Gastroesophageal sphincter (tissue), 3 donors: ENCODE measurements around the gene MCRIP1.

Source experiments
- CTCF ChIP-seq, 4 experiments: fragments of 200-600 bp in 2 of 4; fragments of 450-650 bp in 2 of 4; sonication (generic) in 1 of 4; IDR thresholded peaks; one replicate each; pipeline ENCODE4 v1.5.1; 2017 to 2019; ENCODE audit warnings: antibody characterized with exemption in 4 of 4, mild to moderate bottlenecking in 2 of 4, moderate library complexity in 2 of 4
- POLR2A ChIP-seq, 2 donors: fragments of 450-650 bp; IDR thresholded peaks; one replicate each; pipeline ENCODE4 v1.6.1; 2017; ENCODE audit warnings: antibody characterized with exemption in 2 of 2, mild to moderate bottlenecking in 2 of 2, moderate library complexity in 1 of 2

- TF ChIP-seq CTCF (IDR thresholded peaks at IDR 0.05) (no peak), POLR2A (IDR thresholded peaks at IDR 0.05) (no peak)
Observed at GRCh38 chr17:81792675-81793615, 40.1 kb downstream of the MCRIP1 start.
